ENCODE data around the gene MACF1. TPM values are rescaled to one million over a fixed set of nuclear protein-coding genes. Genes with fewer than 3 reads are reported as not detected.
A peak's percentile ranks its signal among the peaks of the same experiment; 100 is the strongest.

The MACF1 gene
- total and polyA plus RNA-seq, 2 of the 13 experiments (the other 11 are each of a cell fraction or from before 2014, with no cell fraction given), result 36.7 to 65.4 TPM

GRCh38 chr1:39407896-39408640, 203.6 kb downstream of the MACF1 start (continued):
- TF ChIP-seq RERE (CRISPR knock-in tag; IDR thresholded peaks at IDR 0.05; ENCODE audit: low read depth) (no peak), TOE1 (CRISPR knock-in tag; IDR thresholded peaks at IDR 0.05) (no peak), THAP7 (CRISPR knock-in tag; IDR thresholded peaks at IDR 0.05) (no peak), RNF2 (conservative IDR thresholded peaks at IDR 0.05; ENCODE audit: low read depth) (no peak), KMT2B (CRISPR knock-in tag; IDR thresholded peaks at IDR 0.05) (no peak), ZNF317 (CRISPR knock-in tag; IDR thresholded peaks at IDR 0.05) (no peak), NR2F1 (CRISPR knock-in tag; IDR thresholded peaks at IDR 0.05) (peak in 1 of 2 experiments; percentile 28; a peak in 1 of 4 replicates), POLR2AphosphoS5 (IDR thresholded peaks at IDR 0.05; ENCODE audit: low read depth, low read length) (peak; percentile 57), CTCF (CRISPR knock-in tag; IDR thresholded peaks at IDR 0.05) (0 out of 2 replicates have a peak, but pooled peaks have one; percentile 6), ZNF234 (CRISPR knock-in tag; conservative IDR thresholded peaks at IDR 0.05) (no peak), BORCS8-MEF2B (CRISPR knock-in tag; IDR thresholded peaks at IDR 0.05) (0 out of 2 replicates have a peak, but pooled peaks have one; percentile 58), POLR2G (IDR thresholded peaks at IDR 0.05; ENCODE audit: low read depth, low read length) (peak; percentile 48; the same call in 1 of the 2 replicates), ZC3H4 (CRISPR knock-in tag; IDR thresholded peaks at IDR 0.05; ENCODE audit: borderline replicate concordance) (no peak), SOX13 (IDR thresholded peaks at IDR 0.05) (no peak; the same call in 1 of the 2 replicates), SOX13 (CRISPR knock-in tag; conservative IDR thresholded peaks at IDR 0.05 in 1 of 2, IDR thresholded peaks at IDR 0.05 in 1 of 2) (peak in 1 of 2 experiments; percentile 54; a peak in 1 of 4 replicates), ZNF136 (CRISPR knock-in tag; IDR thresholded peaks at IDR 0.05; ENCODE audit: low read depth) (0 out of 2 replicates have a peak, but pooled peaks have one; percentile 58), FOXA3 (CRISPR knock-in tag; IDR thresholded peaks at IDR 0.05) (peak; percentile 43; the same call in 1 of the 2 replicates), CEBPZ (IDR thresholded peaks at IDR 0.05; ENCODE audit: low read length) (no peak)

All from HepG2 (cell line).